ENCODE results near the gene PIK3C2B. TPM values are rescaled to one million over a fixed set of nuclear protein-coding genes. Genes with fewer than 3 reads are reported as not detected.

The PIK3C2B gene
- total RNA-seq, 2 donors from 2014 or later: 31.0 to 67.6 TPM

DNA sequence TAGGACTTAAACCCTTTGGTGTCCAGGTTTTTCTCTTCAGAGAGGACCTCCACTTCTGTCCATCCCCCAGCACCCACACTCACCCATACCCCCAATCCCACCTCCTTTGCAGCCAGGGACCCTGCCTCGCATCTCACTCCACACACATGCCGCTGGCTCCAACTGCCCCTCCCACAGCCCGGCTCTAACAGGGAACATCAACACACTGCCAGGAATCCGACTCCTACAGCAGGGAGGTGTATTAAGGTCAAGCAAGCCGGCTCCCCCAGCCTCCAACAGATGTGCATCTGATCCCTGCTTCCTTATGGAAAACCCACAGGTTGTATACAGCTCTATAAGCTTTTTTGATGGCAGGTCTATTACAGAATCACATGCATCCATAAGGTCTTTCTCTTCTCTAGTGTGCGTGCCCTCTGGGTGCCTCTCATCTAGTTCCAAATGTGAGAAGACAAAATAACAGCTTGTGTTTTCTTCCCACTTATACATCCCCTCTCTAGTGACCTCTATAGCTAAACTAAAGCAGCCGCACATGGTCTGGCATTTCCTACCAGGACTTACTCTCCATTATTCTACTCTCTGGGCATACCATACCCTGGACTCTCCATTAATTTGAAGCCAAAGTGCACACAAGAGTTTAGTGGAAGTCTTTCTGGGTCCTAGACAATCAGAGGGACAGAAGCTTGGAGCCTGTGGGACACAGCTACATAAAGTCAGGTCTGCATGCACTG, 16.3 kb downstream of the PIK3C2B start:
- peaks cover 59% of the 10 kb centered on the region for H3K4me1 Mint-ChIP-seq

DNA sequence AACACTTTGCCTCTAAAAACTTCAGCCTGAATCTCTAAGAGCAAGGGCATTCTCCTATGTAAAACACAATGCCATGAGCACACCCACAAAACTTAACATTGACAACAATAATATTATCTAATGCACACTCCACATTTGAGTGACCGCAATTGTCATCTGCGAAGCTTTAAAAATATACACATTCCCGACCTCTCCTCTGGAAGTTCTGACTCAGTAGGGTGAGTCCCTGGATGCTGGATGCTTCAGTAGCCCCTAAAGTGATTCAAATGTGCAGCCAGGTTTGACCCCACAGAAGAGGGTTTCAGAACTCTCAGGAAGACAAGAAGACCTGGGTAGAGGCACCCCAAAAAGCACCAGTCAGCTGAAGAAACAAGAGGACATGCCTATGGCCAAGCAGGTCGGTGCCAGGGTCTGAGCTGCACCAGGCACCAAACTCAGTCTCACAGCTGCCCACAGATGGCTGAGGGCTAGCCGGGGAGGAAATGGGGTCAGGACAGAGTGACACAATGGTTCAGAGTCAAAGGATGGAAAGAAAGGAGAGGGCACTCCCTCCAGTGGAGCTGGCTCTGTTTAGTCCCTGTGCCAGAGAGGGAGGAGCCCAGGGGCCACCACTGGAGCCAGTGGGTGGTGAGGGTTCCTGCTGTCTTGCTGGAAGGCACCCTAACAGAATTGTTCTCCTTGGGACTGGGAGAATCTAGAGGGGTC, 17.4 kb downstream of the PIK3C2B start:
- H3K27me3 Mint-ChIP-seq: no peaks in the 10 kb centered on the region
- peak overlapping the region; percentile 75 for H3K27ac Mint-ChIP-seq
- peaks cover 6% of the 10 kb centered on the region for H3K36me3 Mint-ChIP-seq (ENCODE audit: low read depth)
- H3K4me1 Mint-ChIP-seq: peaks cover 59% of the 10 kb centered on the region
- H3K4me3 Mint-ChIP-seq: no peak overlapping the region
- H3K9me3 Mint-ChIP-seq: no peaks in the 10 kb centered on the region
- ATAC-seq (replicated peaks): peak; percentile 9

More for the DNA sequence above, 16.3 kb downstream of the PIK3C2B start:
- ATAC-seq (replicated peaks): no peak
- no peaks in the 10 kb centered on the region for H3K9me3 Mint-ChIP-seq
- H3K27ac Mint-ChIP-seq: peak overlapping the region; percentile 75
- H3K27me3 Mint-ChIP-seq: no peaks in the 10 kb centered on the region
- H3K4me3 Mint-ChIP-seq: no peak overlapping the region
- H3K36me3 Mint-ChIP-seq (ENCODE audit: low read depth): peaks cover 9% of the 10 kb centered on the region

DNA sequence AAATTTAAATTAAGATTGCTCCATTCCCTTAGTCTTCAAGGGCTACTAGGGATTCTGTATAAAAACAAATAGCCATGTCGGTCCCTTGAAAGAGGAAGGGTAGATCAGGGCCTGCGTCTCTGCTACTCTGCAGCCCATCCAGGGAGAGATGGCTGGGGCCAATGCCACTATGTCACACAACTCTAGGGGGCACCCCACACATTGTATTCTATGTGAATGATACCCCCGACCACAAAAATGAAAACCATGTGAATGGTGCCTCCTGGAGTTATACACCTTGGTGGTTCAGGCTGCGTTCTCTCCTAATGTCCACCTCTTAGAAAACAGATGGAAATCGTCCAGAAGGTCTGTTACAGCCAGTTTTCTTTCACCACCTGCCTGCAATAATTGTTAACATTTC, 18.0 kb downstream of the PIK3C2B start:
- no peak overlapping the region for H3K4me3 Mint-ChIP-seq
- H3K36me3 Mint-ChIP-seq (ENCODE audit: low read depth): peaks cover 6% of the 10 kb centered on the region
- H3K4me1 Mint-ChIP-seq: peaks cover 58% of the 10 kb centered on the region
- ATAC-seq (replicated peaks): no peak
- no peaks in the 10 kb centered on the region for H3K9me3 Mint-ChIP-seq
- no peaks in the 10 kb centered on the region for H3K27me3 Mint-ChIP-seq
- peak overlapping the region; percentile 75 for H3K27ac Mint-ChIP-seq

DNA sequence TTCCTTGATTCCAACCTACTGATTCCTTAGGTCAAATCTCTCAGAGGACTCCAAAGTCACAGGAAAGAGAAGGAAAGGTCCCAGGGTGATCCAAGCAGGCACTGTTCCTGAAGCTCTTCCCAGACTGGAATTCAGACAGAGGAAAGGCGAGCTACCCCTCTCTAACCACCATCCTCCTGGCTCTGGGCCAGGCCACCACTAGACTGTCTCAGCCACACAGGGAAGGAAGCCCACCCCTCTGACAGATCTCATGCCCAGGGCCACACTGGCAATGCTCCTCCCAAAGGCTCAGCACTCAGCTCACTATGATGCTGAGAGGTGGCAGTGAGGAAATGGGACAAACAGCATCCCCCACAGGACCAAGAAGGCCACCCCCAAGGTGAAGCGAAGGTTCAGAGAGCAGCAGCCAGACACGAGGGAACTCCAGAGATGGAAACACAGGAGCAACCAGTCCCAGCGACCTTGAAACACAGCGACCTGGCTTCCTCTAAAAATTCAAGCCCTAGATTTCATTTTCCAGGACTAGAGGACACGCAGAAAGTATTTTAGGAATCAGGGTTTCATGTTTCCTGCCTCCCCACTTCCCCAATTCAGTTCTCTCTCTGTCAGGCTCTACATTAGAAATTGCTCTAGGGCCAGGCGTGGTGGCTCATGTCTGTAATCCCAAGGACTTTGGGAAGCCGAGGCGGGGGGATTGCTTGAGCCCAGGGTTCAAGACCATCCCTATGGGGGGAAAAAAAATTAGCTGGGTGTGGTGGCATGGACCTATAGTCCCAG, 18.8 kb downstream of the PIK3C2B start:
- ATAC-seq (replicated peaks): no peak
- Mint-ChIP-seq H3K27ac (peak overlapping the region; percentile 0), H3K4me3 (no peak overlapping the region), H3K9me3 (no peaks in the 10 kb centered on the region), H3K36me3 (ENCODE audit: low read depth) (peaks cover 6% of the 10 kb centered on the region), H3K4me1 (peaks cover 51% of the 10 kb centered on the region), H3K27me3 (no peaks in the 10 kb centered on the region)

DNA sequence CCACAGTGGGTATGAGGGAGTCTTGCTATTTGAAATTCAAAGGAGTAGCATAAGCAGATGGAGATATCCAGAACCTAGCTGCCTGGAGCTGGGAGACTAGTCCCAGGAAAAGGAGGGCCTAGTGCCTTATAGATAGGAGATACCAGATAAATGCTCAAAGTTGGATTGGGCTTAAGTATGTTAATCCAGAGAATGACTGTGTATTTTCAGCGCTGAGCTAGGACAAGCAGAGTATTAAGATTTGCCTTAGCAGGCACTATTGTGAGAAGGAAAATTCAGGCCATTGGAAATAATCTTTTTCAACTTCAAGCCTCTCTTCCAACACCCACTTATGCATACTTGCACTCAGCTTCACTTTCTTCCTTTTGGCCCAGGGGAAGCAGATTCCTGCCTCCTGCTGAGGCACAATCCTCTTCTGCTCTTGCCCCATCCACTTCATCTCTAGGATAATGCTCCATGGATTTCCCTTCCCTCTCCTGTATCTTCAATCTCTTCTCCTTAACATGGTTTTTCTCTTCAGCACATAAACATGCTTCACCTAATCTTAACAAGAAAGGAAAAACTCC, 21.1 kb downstream of the PIK3C2B start:
- Mint-ChIP-seq H3K4me3 (no peak overlapping the region), H3K27ac (peak overlapping the region; percentile 19), H3K4me1 (peaks cover 36% of the 10 kb centered on the region), H3K9me3 (no peaks in the 10 kb centered on the region), H3K27me3 (no peaks in the 10 kb centered on the region), H3K36me3 (ENCODE audit: low read depth) (peaks cover 25% of the 10 kb centered on the region)
- ATAC-seq (replicated peaks): no peak

DNA sequence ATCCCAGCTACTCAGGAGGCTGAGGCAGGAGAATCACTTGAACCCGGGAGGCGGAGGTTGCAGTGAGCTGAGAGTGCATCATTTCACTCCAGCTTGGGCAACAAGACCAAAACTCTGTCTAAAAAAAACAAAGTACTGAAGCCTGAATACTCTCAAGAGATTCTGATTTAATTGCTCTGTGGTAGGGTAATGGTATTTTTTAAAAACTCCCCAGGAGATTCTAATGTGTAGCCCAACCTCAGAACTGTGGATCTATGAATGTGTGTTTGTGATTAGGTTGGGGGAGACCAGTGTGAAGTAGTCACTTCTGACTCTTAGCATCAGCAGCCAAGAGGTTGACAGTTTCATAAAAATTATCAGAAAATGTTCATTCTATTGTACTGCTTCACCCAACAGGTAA, 21.9 kb downstream of the PIK3C2B start:
- peaks cover 31% of the 10 kb centered on the region for H3K36me3 Mint-ChIP-seq (ENCODE audit: low read depth)
- H3K4me3 Mint-ChIP-seq: no peak overlapping the region
- peak overlapping the region; percentile 19 for H3K27ac Mint-ChIP-seq
- H3K4me1 Mint-ChIP-seq: peaks cover 28% of the 10 kb centered on the region
- ATAC-seq (replicated peaks): no peak
- no peaks in the 10 kb centered on the region for H3K9me3 Mint-ChIP-seq
- H3K27me3 Mint-ChIP-seq: no peaks in the 10 kb centered on the region

DNA sequence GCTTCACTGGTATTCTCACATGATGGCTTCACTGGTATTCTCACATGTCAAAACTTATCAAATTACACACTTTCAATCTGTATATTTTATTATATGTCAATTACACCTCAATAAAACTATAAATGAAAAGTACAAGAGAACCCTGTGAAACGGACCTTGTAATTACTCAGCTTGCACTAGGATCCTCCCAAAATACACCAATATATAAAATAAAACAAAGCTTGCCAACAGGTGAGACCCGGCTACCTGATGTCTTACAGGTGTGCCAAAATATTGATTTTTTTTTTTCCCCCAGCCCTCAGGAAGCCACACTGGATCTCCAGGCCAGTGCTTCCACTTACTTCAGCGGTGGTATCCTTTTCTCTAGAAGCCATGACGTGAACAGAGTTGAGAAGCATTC, 22.9 kb downstream of the PIK3C2B start:
- no peak overlapping the region for H3K27ac Mint-ChIP-seq
- no peak for ATAC-seq (replicated peaks)
- H3K4me1 Mint-ChIP-seq: peaks cover 19% of the 10 kb centered on the region
- H3K36me3 Mint-ChIP-seq (ENCODE audit: low read depth): peaks cover 38% of the 10 kb centered on the region
- no peaks in the 10 kb centered on the region for H3K27me3 Mint-ChIP-seq
- no peaks in the 10 kb centered on the region for H3K9me3 Mint-ChIP-seq
- H3K4me3 Mint-ChIP-seq: no peak overlapping the region

DNA sequence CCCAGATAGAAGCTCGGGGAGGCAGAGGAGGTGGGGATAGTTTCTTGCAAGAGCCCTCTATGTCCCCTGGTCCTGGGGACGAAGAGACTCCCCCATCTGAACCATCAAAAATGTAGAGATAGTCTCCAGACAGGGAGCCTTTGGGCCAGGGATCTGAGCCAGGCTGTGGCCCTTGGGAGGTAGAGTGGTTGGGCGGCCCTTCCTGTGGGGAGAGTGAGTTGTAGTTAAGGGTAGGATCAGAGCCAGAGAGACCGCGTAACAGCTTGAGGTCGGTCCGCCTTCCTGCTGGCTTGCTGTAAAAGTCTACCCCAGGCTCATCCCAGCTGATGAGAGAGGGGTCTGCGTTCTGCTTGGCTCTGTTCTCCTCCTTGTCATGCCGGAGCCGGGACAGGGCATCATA, 25.3 kb downstream of the PIK3C2B start:
- H3K27me3 Mint-ChIP-seq: no peaks in the 10 kb centered on the region
- H3K4me3 Mint-ChIP-seq: no peak overlapping the region
- ATAC-seq (replicated peaks): no peak
- no peaks in the 10 kb centered on the region for H3K9me3 Mint-ChIP-seq
- H3K4me1 Mint-ChIP-seq: peaks cover 21% of the 10 kb centered on the region
- peaks cover 53% of the 10 kb centered on the region for H3K36me3 Mint-ChIP-seq (ENCODE audit: low read depth)
- no peak overlapping the region for H3K27ac Mint-ChIP-seq

DNA sequence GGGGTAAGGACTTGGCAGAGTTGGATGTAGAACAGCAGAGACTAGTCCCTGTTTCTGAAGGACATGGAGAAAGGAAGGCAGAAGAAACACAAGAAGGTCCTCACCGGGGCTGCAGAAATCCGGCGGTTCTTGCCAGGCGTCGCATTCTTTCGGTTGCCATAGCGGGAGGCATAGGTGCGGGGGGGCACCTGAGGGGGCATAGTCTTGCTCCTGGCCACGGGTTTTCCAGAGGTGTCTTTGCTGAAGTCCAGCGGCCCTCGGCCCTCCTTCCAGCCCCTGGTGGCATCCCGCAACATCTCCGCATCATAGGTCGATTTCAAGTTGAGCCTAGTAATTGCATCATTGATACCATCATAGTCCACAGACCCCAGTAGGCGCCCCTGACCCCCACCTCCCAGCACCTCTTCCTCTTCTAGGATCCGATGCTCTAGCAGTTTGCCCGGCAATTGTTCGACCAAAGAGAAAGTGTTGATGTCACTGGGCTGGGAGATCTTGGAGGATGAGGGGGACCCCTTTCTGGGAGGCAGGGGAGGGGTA, 25.8 kb downstream of the PIK3C2B start:
- H3K27me3 Mint-ChIP-seq: no peaks in the 10 kb centered on the region
- H3K27ac Mint-ChIP-seq: no peak overlapping the region
- H3K36me3 Mint-ChIP-seq (ENCODE audit: low read depth): peaks cover 57% of the 10 kb centered on the region
- no peak for ATAC-seq (replicated peaks)
- H3K9me3 Mint-ChIP-seq: no peaks in the 10 kb centered on the region
- no peak overlapping the region for H3K4me3 Mint-ChIP-seq
- H3K4me1 Mint-ChIP-seq: peaks cover 24% of the 10 kb centered on the region

DNA sequence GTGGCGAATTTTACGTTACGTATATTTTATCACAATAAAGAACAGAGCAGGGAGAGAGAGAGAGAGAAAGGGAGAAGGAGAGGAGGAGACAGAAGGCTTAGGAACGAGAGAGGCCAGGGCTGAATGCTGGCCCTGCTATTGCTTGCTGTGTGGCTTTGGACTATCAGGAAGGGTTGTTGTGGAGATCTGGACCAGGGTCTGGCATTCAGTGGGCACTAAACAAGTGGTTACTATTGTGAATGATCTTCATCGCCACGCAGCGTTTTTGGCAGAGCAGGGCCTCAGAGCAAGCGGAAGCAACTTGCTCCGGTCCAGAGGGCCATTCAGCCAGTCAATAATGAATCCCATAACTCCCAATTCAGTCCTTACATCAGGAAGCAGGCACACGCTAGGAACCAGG, 26.4 kb downstream of the PIK3C2B start:
- ATAC-seq (replicated peaks): no peak
- H3K27me3 Mint-ChIP-seq: no peaks in the 10 kb centered on the region
- no peak overlapping the region for H3K4me3 Mint-ChIP-seq
- H3K4me1 Mint-ChIP-seq: peaks cover 30% of the 10 kb centered on the region
- H3K36me3 Mint-ChIP-seq (ENCODE audit: low read depth): peaks cover 62% of the 10 kb centered on the region
- no peaks in the 10 kb centered on the region for H3K9me3 Mint-ChIP-seq
- no peak overlapping the region for H3K27ac Mint-ChIP-seq

DNA sequence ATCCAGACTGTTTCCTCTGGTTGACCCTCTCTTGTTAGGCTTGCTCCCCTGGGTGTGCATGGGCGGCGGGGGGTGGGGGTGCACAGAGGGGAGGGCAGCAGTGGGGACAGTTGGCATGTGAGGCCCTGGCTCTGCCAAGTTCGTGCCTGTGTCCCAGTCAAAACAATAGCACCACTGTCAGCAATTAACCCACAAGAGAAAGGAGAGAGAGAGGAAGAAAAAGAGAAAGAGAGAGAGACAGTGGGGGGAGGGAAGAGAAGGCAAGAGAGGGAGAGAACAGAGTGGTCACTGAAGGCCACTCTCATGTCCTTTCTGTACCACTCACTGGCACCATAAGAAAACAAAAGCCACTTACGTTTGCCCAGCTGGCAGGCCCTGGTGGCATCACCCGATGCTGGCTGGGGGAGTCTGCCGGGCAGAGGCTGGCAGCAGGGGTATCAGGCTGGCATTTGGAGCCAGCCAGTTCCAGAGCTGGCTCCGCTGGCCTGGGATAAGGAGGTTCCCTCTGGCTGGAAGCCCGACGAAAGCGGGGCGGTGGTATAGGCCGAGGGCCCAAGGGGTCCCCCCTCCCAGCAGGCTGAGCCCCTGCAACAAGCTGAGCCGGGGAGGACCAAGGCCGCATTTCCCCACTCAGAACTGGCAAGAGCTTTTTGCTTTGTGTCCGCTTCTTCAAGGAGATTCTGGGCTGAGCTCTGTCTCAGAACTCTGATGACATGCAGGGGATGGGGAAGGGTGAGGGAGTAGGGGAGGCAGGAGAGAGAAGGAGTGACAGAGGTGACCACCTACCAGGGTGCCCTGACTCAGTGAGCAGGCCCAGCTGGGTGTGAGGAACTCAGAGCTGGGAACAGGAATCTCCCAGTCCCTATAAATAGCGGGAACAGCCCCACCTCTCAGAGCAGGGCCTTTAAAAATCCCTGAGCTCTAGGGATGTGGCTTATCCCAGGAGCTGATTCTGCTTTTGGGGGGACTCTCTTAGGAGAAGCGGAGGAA, 27.9 kb downstream of the PIK3C2B start:
- no peak for ATAC-seq (replicated peaks)
- peaks cover 69% of the 10 kb centered on the region for H3K36me3 Mint-ChIP-seq (ENCODE audit: low read depth)
- H3K27me3 Mint-ChIP-seq: no peaks in the 10 kb centered on the region
- H3K4me1 Mint-ChIP-seq: peaks cover 40% of the 10 kb centered on the region
- H3K27ac Mint-ChIP-seq: peak overlapping the region; percentile 10
- H3K9me3 Mint-ChIP-seq: no peaks in the 10 kb centered on the region
- H3K4me3 Mint-ChIP-seq: no peak overlapping the region

DNA sequence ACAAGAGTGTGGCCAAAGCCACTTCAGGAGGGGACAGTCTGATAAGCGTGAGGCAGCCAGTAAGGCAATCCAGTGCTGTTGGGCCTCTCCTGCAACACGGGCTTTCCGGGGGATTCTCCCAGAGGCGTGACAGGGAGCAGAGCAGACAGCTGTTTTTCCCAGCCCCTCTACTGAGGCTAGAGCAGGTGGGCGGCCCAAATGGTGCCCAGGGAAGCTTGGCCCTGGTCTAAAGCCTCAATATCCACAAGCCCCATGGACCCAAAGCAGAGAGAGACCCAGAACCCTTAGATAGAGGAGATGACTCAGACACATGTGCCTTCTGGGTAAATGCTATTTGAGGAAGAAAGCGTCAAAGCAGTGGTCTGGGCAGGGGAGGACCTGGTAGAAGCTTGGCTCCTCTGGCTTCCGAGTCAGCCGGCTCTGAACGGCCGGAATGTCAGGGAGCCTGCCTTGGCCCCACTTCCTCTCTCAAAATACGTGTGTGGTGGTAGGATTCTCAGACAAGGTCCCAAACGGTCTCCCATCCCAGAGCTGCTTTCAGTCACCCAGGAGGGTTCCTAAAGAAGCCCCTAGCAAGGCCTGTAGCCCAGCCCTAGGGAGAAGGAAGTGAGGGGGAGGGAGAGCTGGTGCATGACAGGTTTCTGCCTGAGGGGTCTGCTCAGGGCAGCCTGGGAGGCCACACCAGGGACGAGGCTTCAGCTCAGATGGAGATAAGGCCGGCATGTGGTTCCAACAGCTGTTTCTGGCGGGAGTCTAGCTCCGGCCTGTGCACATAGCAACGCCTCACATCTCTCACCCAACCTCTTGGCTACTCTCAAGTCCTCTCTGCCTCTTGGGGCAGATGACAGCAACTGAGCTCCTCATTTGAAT, 28.8 kb downstream of the PIK3C2B start:
- Mint-ChIP-seq H3K27ac (peak overlapping the region; percentile 49), H3K9me3 (no peaks in the 10 kb centered on the region), H3K36me3 (ENCODE audit: low read depth) (peaks cover 76% of the 10 kb centered on the region), H3K4me1 (peaks cover 47% of the 10 kb centered on the region), H3K27me3 (no peaks in the 10 kb centered on the region), H3K4me3 (peak overlapping the region; percentile 6)
- no peak for ATAC-seq (replicated peaks)

DNA sequence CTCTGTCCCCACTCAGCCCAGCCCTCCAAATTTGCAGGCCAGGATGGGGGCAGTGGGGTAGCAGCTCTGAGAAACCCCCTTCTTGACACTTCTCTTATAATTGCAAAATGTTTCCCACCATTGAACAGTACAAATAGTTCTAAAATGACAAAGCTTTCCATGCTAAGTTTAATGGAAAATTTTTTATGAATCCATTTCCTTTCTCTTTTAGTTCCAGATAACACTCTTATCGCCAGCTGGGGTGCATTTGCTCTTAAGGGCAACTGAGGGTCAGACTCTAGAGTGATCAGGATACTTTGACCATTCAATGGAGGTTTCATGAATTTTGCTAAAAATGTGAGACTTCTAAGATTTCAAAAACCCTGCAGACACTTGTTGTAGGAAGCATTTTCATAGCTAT, 29.9 kb downstream of the PIK3C2B start:
- peaks cover 76% of the 10 kb centered on the region for H3K36me3 Mint-ChIP-seq (ENCODE audit: low read depth)
- peaks cover 54% of the 10 kb centered on the region for H3K4me1 Mint-ChIP-seq
- peak overlapping the region; percentile 6 for H3K4me3 Mint-ChIP-seq
- H3K9me3 Mint-ChIP-seq: no peaks in the 10 kb centered on the region
- ATAC-seq (replicated peaks): no peak
- no peaks in the 10 kb centered on the region for H3K27me3 Mint-ChIP-seq
- peak overlapping the region; percentile 49 for H3K27ac Mint-ChIP-seq
